HCT116 (cell line): ENCODE results near the gene ADORA2B.

Experiments
- EGR1 ChIP-seq: IDR thresholded peaks from 2 replicates; pipeline ENCODE4 v1.6.1; 2012; ENCODE audit warnings: low read depth
- POLR2A ChIP-seq: IDR thresholded peaks from 2 replicates; pipeline ENCODE4 v1.7.0; 2011; ENCODE audit warnings: borderline replicate concordance; ENCODE audit not compliant: insufficient read depth, insufficient read length; ENCODE audit errors: extremely low read depth

DNA sequence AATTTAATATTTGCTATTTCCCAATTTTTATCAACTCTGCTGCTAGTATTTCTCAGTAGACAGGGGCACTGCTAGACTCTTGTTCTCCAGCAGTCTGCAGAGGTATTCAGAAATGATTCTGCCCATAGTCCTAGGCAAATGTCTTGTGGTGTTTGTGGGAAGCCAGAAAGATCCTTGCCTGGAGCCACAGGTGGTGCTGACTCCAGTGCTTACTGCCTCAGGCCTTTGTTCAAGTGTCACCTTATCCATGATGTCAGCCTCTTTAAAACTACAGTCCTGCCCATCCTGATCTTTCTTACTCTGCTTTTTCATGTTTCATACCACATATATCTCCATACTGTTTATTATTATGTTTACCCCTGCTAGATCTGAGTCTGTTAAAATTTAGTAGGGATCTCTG is 28.1 kb downstream of the ADORA2B start:
- TF ChIP-seq POLR2A (no peak), EGR1 (no peak)
